Measurements from ENCODE around the gene CYTH4.

Gene CYTH4

DNA sequence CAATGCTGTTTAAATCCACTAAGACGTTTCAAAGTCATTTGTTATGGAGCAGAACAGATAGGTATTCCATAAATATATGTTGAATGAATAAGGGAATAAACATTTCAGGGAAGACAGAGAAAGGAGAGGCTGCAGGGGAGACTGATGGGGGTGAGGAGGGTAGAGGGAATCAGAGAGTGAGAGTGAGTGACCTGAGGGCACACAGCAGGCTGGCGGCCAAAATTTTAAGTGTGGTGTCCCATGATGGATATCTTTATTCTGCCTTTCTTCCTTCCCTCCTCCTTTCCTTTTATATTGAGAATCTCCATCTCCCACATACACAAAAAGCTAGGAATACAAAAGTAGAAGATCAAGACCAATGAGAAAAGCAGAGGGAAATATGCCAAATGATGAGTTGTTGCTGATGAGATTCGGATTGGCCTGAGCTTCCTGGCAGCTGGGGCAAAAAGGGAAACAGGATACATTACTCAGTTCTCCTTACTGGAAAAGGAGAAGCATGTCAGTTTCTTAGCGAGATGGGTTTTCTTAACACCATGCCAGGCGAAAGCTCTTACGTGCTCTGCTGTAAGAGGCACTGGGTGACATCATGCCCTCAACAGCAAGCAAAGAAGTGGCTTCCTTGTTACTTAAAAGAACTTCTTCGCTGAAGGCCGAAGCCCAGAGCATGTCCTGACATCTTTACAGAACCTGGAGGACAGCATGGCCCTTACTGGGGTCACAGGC is 11.2 kb upstream of the CYTH4 start:
- DNase-seq (ENCODE audit: low read depth), result no peak

DNA sequence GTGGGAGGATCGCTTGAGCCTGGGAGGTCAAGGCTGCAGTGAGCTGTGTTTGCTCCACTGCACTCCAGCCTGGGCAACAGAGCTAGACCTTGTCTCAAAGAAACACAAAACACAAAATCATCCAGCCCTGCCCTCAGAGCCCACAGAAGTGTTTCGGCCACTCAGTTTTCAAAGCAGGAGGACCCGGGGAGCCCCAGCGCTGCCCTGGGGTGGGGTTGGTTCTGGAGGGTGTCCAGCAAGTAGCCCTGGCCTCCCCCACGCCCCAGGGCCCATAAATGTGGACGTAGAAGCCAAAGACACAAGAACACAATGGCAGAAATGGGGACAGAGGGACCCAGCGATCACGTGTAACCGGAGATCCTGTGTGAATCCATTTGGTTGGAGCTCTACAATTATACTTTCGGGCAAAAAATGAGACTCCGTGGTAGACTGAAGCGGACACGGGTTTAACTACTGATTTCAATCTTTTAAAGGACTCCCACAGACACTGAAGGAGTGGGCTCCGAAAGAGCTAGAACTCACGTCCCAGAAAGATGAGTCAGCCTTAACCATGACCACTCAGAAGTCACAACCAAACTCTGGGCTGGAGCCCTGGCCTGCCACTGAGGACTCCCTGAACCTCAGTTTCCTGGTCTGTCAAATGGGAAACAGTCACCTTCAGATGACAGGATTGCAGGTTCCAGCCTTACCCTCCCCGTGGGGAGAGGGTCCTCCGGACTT is 9.0 kb upstream of the CYTH4 start:
- DNase-seq (ENCODE audit: low read depth), result no peak

DNA sequence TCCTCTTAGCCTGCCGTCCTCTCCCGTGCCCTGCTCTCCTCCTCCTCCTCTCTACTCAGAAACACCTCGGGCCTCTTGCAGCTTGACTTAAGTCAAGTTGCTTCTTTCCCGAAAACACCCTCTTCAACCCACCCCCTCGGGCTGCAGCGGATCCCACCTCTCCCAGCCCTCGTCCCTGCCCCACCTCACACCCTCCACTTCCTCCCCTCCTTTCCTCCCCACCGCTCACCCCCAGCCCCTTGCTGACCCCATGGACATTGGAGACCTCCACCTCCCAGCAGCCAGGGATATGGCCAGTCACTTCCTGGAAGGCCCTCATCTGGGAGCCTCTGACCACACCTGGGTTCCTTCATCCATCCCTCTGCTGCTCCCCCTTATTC is 8.5 kb upstream of the CYTH4 start:
- DNase-seq (ENCODE audit: low read depth), result no peak

DNA sequence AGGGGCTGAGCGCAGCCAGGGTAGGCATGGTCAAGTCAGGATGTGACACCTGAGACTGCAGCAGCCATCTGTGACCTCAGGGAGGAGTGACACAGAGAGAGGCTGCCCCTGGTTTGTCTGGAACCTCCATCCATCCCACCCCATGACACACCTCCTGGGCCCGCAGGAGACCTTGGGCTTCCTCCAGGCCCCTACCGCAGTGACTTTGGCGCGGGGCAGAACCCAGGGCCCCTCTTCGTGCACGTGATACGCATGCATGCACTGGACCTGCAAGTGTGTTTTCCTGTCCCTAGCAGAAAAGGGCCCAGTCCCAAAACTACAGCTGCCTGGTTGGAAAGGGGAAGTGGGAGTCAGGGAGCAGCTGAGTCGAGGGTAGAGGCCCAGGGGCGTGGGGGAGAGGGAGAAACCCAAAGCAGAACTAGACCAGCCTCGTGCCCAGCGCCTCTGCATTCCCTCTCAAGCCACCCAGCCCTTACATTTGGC is 7.9 kb upstream of the CYTH4 start:
- DNase-seq (ENCODE audit: low read depth), result no peak

DNA sequence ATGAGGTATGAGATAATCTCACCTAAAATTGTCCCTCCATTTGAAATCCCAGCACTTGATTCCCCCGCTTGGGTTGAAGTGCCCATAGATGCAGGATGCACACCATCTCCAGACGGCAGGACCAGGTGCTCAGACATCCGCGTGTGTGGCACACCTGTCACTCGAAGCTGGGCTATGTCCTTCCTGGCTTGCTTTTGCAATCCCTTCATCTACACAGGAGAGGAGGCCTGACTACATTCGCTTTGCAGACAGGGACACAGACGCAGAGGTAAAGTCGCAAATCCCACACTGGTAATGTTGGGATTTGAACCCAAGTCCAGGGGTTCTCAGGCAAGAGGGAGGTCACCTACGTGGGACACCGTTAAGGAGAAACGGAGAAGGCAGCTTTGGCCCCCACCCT is 7.2 kb upstream of the CYTH4 start:
- no peak for DNase-seq (ENCODE audit: low read depth)

DNA sequence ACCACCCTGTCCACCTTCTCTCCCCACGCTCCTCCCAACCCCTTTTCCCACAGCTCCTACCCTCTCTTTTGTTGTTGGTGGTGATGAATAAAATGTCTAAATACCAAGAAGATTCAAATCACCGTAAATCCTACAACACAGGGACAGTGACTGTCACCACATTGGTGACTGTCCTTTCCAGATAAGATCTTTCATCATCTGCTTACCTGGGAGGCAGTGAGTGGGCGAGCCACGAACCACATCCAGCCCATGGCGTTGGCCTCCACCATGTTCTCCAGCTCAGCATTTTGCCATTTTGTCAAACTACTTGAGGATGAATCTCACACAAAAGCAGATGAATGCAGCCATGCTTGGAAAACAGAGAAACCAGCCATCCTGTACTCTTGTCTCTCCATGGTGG is 6.7 kb upstream of the CYTH4 start:
- DNase-seq (ENCODE audit: low read depth), result no peak

DNA sequence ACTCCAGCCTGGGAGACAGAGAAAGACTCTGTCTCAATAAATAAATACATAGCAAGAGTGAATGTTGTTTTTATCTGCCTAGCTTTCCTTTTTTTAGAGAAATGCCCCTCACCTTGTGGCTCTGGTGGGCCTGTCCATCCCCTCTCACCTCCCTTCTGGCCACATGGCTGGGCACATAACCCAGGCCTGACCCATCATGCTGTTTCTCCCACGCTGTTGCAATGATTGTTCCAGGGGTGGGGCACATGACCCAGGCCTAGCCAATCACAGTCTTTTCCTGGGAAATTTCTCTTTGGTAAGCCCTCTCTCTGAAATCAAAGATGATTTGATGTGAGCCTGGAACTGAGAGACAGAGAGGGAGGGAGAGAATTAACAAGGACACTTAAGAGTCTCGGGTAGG is 5.5 kb upstream of the CYTH4 start:
- DNase-seq (ENCODE audit: low read depth), result no peak

DNA sequence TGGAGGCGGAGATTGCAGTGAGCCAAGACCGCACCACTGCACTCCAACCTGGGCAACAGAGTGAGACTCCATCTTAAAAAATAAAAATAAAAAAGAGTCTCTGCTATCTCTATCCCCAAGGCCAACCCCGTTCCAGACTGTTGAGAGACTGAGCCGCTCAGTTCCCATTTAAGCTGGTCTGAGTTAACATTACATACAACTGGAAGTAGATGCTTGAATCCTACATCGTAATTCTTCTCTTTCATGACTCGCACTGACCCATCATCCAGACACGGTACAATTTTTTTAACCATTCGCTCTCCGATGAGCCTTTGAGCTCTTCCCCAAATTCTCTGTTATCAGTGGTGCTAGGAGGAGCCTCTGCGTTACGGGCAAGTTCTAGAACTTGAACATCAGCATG is 4.9 kb upstream of the CYTH4 start:
- no peak for DNase-seq (ENCODE audit: low read depth)

DNA sequence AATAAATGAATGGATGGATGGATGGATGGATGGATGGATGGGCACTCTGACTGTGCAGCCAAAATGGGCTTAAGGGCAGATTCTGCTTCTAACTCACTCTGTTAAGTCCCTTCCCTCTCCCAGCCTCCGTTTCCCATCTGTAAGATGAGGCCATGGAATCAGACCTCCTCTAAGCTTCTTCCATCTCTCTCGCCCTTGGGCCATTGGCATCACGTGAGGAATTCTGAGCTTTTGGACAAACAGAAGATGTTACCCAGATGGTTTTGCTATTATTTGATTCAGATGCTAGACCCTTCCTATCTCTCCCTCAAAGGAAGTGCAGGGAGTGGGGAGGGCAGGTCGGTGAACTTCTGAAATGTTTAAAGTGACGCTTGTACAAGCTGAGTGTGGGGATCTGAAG is 4.0 kb upstream of the CYTH4 start:
- no peak for DNase-seq (ENCODE audit: low read depth)

DNA sequence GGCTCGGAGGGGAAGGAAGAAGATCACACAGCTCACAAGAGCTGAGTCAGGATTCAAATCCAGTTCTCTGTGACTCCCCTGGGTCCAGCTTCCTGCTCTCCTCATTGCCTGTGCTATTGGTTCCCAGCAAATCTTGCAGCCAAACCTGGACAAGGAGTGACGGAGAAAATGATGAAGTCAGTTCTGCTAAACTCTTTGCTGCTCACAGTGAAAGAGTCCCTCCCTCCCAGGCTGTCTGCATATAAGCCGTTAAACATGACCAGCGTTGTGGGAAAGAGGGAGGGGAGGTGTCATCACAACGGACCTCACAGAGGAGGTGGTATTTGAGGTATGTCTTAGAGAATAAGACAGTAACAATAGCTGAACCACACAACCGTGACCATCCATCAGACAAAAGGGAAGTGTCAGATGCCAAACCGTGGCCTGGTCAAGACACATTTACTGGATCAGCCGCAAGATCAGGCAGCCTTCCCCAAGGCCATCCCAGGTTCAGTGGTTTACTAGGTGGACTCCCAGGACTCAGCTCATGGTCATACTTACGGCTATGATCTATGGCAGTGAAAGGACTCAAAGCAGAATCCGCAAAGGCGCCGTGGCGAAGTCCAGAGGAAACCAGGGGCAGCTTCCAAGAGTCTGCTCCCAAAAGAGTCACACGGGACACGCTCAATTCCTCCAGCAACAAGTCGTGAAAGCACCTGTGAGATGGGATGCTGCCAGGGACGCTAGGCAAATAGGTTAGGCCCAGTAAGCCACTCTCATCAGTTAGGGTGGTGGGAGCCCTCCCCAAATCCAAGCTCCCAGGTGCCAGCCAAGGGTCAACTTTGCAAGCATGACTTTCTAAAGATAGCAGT is 2.8 kb upstream of the CYTH4 start:
- no peak for DNase-seq (ENCODE audit: low read depth)

DNA sequence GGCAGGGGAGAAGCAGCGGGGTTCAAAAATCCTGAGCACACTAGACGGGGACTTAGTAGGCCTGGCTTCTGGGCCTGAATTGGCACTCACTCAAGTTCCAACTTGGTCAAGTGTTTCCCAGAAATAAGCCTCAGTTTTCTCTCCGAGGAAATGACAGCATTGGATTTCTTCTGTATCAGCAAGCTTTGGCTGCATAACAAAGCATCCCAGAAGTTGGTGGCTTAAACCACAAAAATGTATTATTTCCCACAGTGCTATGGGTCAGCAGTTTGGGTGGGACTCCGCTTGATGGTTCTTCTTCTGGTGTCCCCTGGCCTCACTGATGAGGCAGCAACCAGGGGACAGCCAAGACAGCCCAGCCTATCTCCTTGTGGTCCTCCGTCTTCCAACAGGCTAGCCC is 1.6 kb upstream of the CYTH4 start:
- DNase-seq (ENCODE audit: low read depth), result no peak

DNA sequence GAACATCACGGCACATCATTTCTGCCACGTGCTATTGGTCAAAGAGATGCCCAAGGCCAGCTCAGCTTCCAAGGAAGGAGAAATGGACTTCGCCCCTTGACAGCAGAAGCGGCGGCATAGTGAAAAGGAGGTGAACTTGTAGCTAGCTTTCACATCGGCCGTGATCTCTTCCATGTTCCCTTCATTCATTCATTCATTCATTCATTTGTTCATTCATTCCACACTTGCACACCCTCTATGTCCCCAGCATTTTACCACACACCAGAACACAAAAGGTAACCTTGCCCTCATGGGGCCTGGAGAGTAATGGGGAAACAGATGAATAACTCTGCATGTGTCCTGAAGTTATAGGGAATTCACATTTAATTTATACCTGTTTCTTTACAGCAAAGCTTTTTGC is 1.1 kb upstream of the CYTH4 start:
- DNase-seq (ENCODE audit: low read depth), result no peak

DNA sequence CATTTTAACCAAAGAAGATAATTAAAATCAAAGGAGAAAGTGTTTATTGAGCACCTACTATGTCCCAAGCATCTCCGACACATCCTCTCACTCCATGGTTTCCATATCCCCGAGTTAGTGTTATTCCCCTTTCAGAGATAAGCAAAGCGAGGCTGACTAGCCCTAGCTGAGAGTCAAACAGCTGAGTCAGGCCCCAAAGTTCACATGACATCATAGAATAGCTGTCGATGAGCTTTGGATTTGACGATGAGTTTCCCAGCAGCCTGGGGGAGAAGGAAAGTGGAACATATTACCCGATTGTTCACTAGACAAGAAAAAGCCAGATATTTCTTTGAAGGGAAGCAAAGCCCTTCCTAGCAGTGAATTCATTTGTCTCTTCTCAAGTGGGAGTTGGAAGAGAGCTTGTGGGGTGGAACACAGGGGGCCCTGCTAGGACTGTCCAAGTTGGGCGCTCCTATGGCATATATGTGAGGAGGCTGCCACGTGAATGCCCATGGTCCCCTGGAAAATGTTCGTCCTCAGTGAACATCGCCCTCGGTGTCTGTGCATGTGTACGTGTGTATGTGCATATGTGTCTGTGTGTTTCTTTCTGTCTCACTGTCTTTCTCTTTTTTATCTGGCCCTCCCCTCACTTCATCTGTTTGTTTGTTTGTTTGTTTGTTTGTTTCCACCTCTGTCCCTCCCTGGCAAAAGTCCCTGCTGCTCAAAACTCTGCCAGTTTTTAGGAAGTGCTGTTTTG is 493 bp upstream of the CYTH4 start:
- DNase-seq (ENCODE audit: low read depth), result no peak

DNA sequence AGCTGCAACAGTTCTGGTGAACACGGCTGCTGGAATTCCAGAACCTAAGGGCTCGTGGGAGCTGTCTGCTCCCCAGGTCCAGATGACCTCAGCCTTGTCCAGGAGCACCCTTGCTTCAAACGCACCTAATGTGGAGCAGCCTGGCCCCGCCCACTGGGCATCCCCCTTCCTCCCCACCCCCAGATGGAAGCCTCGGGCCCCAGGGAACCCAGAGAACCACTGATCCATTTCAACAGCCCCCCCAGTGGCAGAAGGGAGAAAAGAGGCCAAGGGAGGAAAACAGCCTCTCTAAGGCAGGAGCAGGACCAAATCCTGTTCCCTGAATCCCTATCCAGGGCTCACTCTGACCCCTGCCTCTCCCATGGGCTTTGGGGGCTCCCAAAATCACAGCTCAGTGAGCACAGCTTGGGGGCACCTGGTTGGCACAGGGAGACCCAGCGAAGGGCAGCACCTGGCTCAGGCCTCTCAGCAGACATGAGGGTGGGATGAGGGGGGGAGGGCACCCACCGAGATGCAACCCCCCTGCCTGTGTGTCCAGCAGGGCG is 1.2 kb downstream of the CYTH4 start:
- peak; percentile 66 for DNase-seq (ENCODE audit: low read depth)

DNA sequence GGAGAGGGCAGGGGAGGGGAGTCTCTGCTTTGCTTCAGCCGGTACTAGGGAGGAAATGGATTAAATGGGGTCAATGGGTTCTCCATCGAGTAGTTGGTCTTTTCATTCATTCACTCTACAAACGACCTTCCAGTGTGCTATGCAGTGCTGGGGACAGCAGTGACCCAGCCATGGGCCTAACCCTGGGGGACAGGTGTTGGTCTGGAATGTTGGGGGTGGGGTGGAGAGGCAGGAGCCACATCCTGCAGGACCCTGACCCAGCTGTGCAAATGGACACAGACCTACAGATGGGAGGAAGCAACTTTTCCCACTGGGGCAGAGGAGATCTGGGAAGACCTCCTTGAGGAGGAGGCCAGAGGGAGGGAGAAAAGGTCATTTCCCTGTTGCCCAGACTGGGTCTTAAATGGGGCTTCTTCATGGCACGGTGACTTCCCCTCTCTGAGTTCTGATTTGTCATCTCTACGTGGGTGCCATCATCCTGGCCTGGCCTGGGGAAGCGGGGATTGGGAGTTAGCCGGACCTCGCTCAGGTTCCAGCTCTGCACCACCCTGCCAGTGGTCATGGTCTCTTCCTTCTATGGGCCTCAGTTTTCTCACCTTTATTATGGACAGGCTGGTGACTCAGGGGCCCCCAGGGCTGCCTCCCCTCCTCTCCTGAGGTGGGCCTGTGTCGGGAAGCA is 2.0 kb downstream of the CYTH4 start:
- no peak for DNase-seq (ENCODE audit: low read depth)

DNA sequence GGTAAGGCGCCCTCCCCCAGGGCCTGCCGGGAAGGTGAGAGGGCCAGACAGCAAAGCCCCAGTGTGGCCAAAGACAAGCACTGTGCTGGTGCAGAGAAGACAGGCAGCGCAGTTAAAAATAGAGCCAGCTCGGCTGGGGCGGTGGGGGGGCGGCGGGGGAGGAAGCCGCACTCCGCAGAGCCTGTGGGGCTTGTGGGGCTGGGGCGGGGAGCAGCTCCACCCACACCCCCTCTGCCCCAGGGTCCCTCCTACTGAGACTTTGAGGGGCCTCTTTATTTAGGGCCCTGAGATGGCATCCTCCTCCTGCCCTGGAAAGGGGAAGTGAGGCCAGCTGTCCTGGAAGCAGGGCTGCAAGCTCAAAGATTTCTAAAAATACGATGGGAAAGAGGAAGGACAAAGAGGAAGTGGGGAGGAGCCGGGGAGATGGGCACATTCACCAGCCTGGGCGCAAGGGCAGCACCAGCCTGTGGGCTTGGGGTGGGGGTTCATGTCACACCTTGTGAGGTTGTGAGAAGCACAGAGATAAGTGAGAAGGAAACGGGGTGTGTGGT is 2.6 kb downstream of the CYTH4 start:
- DNase-seq (ENCODE audit: low read depth), result peak; percentile 28

DNA sequence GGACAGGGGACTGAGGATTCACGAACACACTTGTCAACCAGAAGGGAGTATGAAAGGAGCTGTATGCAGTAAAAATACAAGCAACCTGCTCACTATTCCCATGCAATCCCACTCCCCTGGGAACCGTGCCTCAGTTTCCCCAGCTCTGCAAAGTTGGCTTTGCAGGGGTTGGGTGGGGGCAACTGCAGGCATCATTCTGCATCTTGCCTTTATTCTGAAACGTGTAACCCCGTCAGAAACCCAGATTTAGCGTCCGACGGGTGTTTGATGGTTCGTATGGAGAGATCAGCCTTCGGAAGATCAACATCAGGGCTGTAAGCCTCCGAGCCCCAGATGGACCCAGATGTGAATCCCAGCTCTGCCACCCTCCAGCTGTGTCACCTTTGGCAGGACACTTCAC is 3.6 kb downstream of the CYTH4 start:
- DNase-seq (ENCODE audit: low read depth), result no peak

DNA sequence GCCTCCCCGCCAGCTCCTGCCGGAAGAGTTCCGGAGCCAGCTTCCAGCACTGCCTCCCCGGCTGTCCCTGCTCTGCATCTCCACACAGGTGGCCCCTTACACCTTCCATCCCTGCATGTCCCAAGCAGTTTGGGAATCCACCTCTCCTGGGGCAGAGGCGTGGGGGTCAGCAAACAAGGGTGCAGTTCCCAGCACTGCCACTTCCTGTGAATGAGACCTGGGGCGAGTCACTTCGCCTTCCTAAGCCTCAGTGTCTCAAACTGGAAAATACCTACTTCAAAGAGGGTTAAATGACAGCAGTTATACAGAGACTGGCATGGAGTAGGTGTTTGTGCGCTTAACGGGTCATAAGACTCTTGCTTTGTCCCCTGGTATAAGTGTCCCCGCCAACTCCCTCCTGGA is 5.2 kb downstream of the CYTH4 start:
- no peak for DNase-seq (ENCODE audit: low read depth)

DNA sequence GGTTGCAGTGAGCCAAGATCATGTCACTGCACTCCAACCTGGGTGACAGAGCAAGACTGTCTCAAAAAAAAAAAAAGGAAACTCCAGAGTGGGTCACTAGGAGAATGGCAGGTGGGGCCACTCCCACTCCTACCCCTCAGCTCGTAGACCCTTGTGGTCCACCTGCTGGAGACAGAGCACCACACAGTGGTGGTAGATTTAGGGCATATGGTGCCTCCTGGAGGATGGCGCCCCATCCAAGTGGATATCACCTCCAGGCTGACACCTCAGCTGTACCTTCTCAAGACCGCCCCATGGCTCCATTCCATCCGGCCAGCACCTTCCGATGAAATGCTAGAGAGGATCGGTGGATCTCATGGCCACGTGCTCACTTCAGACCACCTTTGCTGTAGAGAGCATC is 6.2 kb downstream of the CYTH4 start:
- no peak for DNase-seq (ENCODE audit: low read depth)

DNA sequence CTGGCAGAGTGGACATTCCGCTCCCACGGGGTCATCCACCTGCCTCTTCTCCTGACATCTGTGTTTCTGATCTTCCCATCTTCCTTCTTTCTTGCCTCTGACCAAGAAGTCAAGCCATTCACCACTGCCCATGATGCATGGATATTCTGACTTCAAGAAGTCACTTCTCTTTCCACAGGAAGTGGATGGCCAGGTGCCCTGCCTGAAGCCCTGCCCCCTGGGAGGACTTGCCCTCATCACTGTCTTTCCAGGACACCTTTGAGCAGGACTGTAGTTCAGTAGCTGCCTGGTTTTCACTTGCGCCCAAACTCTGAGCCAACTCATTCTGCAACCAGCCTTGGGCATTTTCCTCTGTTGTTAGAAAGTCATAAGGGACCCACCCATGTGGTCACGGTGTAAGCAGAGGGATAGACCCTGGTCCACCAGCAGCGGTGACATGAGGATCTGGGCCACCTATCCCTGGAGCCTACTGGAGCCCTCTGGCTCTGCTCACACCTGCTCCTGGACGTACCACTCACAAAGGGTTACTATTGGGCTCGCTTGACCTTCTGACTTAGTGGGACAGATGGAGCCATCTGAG is 6.9 kb downstream of the CYTH4 start:
- no peak for DNase-seq (ENCODE audit: low read depth)

DNA sequence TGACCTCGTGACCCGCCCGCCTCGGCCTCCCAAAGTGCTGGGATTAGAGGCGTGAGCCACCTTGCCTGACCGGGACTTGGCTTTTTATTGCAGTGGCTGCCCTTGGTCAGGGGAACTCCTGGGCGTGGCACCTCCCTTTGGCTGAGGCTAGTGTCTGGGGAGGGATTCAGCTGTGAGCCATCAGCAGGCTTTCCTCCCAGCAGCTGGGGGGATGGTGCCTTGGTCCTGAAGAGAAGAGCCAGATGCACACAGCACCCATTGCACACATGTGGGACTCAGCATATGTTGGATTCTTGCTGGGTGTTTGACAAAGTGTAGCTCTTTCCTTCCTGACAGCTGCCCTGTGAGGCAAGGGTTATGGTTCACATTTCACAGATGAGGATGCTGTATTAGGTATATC is 8.4 kb downstream of the CYTH4 start:
- no peak for DNase-seq (ENCODE audit: low read depth)

Data from activated T-helper 9 cell treated with anti-CD3 and anti-CD28 coated beads, Interleukin-2, amount 50 U/mL, for 16 hours (primary cell).